ENCODE measurements around the gene FHAD1.

The FHAD1 gene

DNA sequence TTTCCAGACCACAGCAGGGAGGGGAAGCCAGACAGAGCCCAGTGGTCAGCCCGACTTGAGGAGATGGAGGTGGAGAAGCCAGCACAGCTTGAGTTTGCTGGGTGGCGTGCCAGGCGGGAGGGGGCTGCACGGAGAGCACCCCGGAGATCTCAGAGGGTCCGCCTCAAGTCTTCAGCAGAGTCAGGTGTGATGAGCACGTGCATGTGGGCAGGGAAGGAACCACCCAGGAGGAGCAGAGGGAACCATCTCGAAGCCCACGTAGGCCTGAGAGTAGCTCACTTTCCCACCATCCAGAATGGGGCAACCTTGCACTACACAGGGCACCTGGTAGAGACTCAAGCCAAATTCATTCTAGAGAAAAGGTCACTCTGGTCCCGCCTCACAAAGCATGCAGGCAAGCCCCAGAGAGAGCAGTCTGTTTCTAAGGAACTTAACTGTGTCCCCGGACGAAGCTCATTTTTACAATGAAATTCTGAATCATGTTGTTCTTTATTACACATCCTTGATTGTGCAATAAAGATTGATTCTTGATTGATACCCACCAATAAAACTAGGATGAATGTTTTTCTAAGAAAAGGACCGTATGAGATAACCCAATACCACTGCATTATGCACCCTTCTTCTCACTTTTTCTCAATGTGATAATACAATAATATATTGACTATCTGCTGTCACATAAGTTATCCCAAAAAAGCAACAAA, 64.2 kb downstream of the FHAD1 start:
- TF ChIP-seq TOX (CRISPR knock-in tag; IDR thresholded peaks at IDR 0.05; ENCODE audit: borderline replicate concordance) (no peak), ZNF70 (CRISPR knock-in tag; IDR thresholded peaks at IDR 0.05) (no peak), GLIS3 (CRISPR knock-in tag; IDR thresholded peaks at IDR 0.05) (no peak), ESRRG (CRISPR knock-in tag; IDR thresholded peaks at IDR 0.05) (no peak), PPARA (CRISPR knock-in tag; IDR thresholded peaks at IDR 0.05; ENCODE audit: borderline replicate concordance) (no peak), OSR1 (CRISPR knock-in tag; IDR thresholded peaks at IDR 0.05) (no peak), ZC3H10 (CRISPR knock-in tag; IDR thresholded peaks at IDR 0.05) (no peak), BACH2 (CRISPR knock-in tag; IDR thresholded peaks at IDR 0.05; ENCODE audit: borderline replicate concordance) (no peak), SNAI2 (CRISPR knock-in tag; IDR thresholded peaks at IDR 0.05) (no peak), ZFP3 (CRISPR knock-in tag; IDR thresholded peaks at IDR 0.05) (no peak), RARB (CRISPR knock-in tag; IDR thresholded peaks at IDR 0.05) (no peak)
- TF ChIP-seq, protein P1, sequence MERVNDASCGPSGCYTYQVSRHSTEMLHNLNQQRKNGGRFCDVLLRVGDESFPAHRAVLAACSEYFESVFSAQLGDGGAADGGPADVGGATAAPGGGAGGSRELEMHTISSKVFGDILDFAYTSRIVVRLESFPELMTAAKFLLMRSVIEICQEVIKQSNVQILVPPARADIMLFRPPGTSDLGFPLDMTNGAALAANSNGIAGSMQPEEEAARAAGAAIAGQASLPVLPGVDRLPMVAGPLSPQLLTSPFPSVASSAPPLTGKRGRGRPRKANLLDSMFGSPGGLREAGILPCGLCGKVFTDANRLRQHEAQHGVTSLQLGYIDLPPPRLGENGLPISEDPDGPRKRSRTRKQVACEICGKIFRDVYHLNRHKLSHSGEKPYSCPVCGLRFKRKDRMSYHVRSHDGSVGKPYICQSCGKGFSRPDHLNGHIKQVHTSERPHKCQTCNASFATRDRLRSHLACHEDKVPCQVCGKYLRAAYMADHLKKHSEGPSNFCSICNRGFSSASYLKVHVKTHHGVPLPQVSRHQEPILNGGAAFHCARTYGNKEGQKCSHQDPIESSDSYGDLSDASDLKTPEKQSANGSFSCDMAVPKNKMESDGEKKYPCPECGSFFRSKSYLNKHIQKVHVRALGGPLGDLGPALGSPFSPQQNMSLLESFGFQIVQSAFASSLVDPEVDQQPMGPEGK (CRISPR knock-in tag; IDR thresholded peaks at IDR 0.05; ENCODE audit: borderline replicate concordance), result no peak
- ATAC-seq, result no peak

DNA sequence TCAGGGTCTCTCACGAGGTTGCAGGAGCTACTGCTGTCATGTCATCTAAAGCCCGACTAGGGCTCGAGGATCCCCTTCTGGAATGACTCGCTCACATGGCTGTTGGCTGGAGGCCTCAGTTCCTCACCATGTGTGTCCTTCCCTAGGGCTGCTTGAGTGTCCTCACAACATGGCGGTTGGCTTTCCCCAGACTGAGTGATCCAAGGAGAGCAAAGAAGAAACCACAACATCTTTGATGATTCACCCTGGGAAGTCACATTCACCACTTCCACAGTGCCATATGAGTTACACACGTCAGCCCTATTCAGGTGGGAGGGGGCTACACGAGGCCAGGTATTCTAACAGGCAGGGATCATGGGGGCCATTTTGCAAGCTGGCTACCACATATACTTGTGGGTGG, 64.9 kb downstream of the FHAD1 start:
- ATAC-seq, result no peak
- TF ChIP-seq TOX (CRISPR knock-in tag; IDR thresholded peaks at IDR 0.05; ENCODE audit: borderline replicate concordance) (no peak), GLIS3 (CRISPR knock-in tag; IDR thresholded peaks at IDR 0.05) (no peak), OSR1 (CRISPR knock-in tag; IDR thresholded peaks at IDR 0.05) (no peak), ZC3H10 (CRISPR knock-in tag; IDR thresholded peaks at IDR 0.05) (no peak), ZNF565 (CRISPR knock-in tag; conservative IDR thresholded peaks at IDR 0.05; ENCODE audit: low read depth) (0 out of 2 replicates have a peak, but pooled peaks have one; percentile 18)

DNA sequence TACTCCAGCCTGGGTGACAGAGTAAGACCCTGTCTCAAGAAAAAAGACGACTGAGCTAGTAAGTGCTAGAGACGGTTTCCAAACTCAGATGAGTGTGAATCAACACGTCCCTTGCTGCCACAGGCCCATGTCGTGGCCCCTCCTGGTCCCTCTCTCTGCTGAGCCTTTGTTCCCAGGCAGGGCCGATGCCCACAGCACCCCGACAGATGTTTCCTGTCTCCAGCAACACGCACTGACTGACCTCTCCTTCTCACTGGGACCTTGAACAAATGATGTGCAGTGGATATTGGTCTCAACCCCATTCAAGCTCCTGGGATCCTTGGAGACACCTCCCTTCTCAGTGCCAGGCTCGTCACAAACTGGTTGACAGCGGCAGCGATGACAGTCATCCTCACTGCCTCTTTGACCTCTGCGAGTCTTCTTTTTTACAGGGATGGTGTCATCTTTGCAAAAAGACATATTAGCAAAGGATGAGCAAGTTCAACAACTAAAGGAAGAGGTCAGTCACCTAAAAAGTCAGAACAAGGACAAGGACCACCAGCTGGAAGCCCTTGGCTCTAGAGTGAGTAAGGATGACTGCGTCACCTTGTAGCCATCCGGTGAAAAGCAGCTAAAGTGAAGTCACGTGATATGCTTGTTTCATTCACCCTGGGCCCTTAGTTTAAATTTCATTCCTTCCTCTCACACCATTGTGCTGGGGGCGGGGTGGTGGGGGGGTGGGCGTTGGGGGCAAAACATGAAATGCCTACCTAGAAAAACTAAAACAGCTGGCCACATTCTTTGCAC, 65.8 kb downstream of the FHAD1 start:
- TF ChIP-seq ZC3H10 (CRISPR knock-in tag; IDR thresholded peaks at IDR 0.05) (no peak), ARNTL (CRISPR knock-in tag; IDR thresholded peaks at IDR 0.05; ENCODE audit: borderline replicate concordance, low read depth) (no peak), ESRRG (CRISPR knock-in tag; IDR thresholded peaks at IDR 0.05) (no peak), RARB (CRISPR knock-in tag; IDR thresholded peaks at IDR 0.05) (no peak), BACH2 (CRISPR knock-in tag; IDR thresholded peaks at IDR 0.05; ENCODE audit: borderline replicate concordance) (no peak), TCF4 (CRISPR knock-in tag; IDR thresholded peaks at IDR 0.05; ENCODE audit: borderline replicate concordance) (no peak), PPARA (CRISPR knock-in tag; IDR thresholded peaks at IDR 0.05; ENCODE audit: borderline replicate concordance) (no peak), ZFP30 (CRISPR knock-in tag; IDR thresholded peaks at IDR 0.05) (no peak), ISL1 (CRISPR knock-in tag; IDR thresholded peaks at IDR 0.05) (no peak)
- TF ChIP-seq, protein P2, sequence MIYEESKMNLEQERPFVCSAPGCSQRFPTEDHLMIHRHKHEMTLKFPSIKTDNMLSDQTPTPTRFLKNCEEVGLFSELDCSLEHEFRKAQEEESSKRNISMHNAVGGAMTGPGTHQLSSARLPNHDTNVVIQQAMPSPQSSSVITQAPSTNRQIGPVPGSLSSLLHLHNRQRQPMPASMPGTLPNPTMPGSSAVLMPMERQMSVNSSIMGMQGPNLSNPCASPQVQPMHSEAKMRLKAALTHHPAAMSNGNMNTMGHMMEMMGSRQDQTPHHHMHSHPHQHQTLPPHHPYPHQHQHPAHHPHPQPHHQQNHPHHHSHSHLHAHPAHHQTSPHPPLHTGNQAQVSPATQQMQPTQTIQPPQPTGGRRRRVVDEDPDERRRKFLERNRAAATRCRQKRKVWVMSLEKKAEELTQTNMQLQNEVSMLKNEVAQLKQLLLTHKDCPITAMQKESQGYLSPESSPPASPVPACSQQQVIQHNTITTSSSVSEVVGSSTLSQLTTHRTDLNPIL (CRISPR knock-in tag; IDR thresholded peaks at IDR 0.05; ENCODE audit: low read depth), result no peak
- TF ChIP-seq, protein P1 (CRISPR knock-in tag; IDR thresholded peaks at IDR 0.05; ENCODE audit: borderline replicate concordance), result no peak
- ATAC-seq, result no peak

DNA sequence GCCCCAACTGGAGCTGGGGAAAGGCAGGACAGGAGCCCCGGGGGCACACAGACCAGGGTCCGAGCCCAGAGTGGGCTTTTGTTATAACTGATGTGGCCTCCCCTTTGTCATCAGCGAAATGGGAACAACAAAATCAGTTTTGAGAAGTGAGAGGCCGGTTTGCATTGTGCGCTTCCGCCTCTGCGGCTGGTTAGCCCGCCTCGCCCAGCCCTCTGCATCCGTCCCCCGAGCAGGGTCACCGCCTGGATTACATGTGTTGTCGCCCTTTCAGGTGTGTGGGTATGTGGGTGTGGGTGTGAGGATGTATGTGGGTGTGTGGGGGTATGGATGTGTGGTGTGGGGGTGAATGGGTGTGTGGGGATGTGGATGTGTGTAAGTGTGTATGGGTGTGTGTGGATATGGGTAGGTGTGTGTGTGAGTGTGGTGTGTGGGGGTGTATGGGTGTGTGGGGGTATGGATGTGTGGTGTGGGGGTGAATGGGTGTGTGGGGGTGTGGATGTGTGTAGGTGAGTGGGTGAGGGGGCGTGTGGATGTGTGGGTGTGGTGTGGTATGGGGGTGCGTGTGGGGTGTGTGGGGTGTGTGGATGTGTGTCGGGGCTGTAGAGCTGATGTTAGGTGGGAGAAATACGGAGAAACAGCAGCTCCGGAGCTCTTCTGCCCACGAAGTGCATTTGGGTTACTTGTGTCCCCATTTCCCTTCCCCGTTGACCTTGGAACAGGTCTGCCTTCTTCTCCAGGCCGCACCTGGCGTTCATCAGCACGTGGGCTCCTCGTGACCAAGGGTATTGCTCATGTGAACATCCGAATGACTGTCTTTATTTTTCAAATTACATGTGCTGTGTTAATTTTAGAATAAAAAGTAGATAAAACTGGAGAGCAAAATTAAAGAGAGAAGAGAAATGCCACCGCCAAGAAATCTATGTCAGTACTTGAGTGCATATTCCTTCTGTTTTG, 67.6 kb downstream of the FHAD1 start:
- no peak for ATAC-seq
- TF ChIP-seq TOX (CRISPR knock-in tag; IDR thresholded peaks at IDR 0.05; ENCODE audit: borderline replicate concordance) (no peak), ZFP3 (CRISPR knock-in tag; IDR thresholded peaks at IDR 0.05) (no peak), PPARA (CRISPR knock-in tag; IDR thresholded peaks at IDR 0.05; ENCODE audit: borderline replicate concordance) (no peak), BACH2 (CRISPR knock-in tag; IDR thresholded peaks at IDR 0.05; ENCODE audit: borderline replicate concordance) (no peak), ZFP30 (CRISPR knock-in tag; IDR thresholded peaks at IDR 0.05) (no peak), TCF4 (CRISPR knock-in tag; IDR thresholded peaks at IDR 0.05; ENCODE audit: borderline replicate concordance) (no peak), OSR1 (CRISPR knock-in tag; IDR thresholded peaks at IDR 0.05) (no peak), ZNF8 (CRISPR knock-in tag; IDR thresholded peaks at IDR 0.05) (no peak), ZC3H10 (CRISPR knock-in tag; IDR thresholded peaks at IDR 0.05) (no peak), ARNTL (CRISPR knock-in tag; IDR thresholded peaks at IDR 0.05; ENCODE audit: borderline replicate concordance, low read depth) (no peak), ISL1 (CRISPR knock-in tag; IDR thresholded peaks at IDR 0.05) (no peak), ESRRG (CRISPR knock-in tag; IDR thresholded peaks at IDR 0.05) (no peak), RARB (CRISPR knock-in tag; IDR thresholded peaks at IDR 0.05) (no peak)
- TF ChIP-seq, protein P3, sequence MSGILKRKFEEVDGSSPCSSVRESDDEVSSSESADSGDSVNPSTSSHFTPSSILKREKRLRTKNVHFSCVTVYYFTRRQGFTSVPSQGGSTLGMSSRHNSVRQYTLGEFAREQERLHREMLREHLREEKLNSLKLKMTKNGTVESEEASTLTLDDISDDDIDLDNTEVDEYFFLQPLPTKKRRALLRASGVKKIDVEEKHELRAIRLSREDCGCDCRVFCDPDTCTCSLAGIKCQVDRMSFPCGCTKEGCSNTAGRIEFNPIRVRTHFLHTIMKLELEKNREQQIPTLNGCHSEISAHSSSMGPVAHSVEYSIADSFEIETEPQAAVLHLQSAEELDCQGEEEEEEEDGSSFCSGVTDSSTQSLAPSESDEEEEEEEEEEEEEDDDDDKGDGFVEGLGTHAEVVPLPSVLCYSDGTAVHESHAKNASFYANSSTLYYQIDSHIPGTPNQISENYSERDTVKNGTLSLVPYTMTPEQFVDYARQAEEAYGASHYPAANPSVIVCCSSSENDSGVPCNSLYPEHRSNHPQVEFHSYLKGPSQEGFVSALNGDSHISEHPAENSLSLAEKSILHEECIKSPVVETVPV (CRISPR knock-in tag; IDR thresholded peaks at IDR 0.05), result no peak
- TF ChIP-seq, protein P4, sequence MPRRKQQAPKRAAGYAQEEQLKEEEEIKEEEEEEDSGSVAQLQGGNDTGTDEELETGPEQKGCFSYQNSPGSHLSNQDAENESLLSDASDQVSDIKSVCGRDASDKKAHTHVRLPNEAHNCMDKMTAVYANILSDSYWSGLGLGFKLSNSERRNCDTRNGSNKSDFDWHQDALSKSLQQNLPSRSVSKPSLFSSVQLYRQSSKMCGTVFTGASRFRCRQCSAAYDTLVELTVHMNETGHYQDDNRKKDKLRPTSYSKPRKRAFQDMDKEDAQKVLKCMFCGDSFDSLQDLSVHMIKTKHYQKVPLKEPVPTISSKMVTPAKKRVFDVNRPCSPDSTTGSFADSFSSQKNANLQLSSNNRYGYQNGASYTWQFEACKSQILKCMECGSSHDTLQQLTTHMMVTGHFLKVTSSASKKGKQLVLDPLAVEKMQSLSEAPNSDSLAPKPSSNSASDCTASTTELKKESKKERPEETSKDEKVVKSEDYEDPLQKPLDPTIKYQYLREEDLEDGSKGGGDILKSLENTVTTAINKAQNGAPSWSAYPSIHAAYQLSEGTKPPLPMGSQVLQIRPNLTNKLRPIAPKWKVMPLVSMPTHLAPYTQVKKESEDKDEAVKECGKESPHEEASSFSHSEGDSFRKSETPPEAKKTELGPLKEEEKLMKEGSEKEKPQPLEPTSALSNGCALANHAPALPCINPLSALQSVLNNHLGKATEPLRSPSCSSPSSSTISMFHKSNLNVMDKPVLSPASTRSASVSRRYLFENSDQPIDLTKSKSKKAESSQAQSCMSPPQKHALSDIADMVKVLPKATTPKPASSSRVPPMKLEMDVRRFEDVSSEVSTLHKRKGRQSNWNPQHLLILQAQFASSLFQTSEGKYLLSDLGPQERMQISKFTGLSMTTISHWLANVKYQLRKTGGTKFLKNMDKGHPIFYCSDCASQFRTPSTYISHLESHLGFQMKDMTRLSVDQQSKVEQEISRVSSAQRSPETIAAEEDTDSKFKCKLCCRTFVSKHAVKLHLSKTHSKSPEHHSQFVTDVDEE (CRISPR knock-in tag; IDR thresholded peaks at IDR 0.05), result no peak

Data from SK-N-SH treated with all-trans-retinoic acid at 6 μM for 48 hours (cell line).